ENCODE data around the gene LRRC49.

Gene LRRC49

DNA sequence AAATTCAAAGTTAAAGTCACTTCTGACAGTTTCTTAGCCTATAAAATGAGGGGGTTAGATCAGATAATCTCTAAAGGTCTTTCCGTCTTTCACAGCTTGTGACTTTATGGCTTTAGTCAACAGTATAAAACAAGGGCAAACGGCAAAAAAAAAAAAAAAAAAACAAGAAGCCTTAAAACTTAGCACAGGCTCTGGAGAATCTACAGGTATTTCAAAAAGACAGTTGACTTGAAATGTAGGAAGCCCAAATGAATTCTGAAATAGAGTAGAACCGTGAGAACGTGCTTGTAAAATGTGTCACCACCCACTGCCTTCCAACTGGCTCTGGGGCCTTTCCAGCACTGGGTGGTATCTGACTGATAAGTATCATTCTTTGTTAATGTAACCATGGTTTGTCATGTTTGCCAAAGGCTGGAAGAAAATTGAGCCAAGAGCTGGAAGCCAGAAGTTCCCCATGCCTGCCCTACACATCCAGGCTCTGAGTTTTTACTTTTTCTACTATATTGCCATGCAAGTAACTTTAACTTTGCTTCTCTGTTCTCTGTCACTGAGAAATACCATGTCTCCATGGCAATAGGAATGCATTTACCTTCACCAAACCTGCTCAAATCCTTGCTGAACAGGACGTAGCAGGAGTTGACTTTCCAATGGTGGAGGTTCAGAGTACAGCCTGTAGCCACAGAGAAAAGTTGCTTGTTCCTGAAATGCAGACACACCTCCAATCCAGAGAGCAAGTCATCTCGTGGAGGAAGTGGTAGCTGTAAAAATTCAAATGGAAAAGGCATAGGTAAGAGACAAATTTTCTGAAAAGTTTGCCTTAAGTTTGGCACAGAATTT, 186.8 kb downstream of the LRRC49 start:
- Histone ChIP-seq H3K27me3 (replicated peaks; ENCODE audit: control insufficient read depth, insufficient read depth, low read length) (no peaks in the 10 kb centered on the region), H3K36me3 (ENCODE audit: control insufficient read depth, insufficient read depth, low read length) (no peaks in the 10 kb centered on the region), H3K4me3 (replicated peaks; ENCODE audit: low read depth, low read length) (no peak overlapping the region)
- TF ChIP-seq, protein P1, sequence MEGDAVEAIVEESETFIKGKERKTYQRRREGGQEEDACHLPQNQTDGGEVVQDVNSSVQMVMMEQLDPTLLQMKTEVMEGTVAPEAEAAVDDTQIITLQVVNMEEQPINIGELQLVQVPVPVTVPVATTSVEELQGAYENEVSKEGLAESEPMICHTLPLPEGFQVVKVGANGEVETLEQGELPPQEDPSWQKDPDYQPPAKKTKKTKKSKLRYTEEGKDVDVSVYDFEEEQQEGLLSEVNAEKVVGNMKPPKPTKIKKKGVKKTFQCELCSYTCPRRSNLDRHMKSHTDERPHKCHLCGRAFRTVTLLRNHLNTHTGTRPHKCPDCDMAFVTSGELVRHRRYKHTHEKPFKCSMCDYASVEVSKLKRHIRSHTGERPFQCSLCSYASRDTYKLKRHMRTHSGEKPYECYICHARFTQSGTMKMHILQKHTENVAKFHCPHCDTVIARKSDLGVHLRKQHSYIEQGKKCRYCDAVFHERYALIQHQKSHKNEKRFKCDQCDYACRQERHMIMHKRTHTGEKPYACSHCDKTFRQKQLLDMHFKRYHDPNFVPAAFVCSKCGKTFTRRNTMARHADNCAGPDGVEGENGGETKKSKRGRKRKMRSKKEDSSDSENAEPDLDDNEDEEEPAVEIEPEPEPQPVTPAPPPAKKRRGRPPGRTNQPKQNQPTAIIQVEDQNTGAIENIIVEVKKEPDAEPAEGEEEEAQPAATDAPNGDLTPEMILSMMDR (IDR thresholded peaks at IDR 0.05; ENCODE audit: insufficient read depth, low read length, poor library complexity, severe bottlenecking): no peak
- DNase-seq (ENCODE audit: extremely low read depth, insufficient read length): no peak

DNA sequence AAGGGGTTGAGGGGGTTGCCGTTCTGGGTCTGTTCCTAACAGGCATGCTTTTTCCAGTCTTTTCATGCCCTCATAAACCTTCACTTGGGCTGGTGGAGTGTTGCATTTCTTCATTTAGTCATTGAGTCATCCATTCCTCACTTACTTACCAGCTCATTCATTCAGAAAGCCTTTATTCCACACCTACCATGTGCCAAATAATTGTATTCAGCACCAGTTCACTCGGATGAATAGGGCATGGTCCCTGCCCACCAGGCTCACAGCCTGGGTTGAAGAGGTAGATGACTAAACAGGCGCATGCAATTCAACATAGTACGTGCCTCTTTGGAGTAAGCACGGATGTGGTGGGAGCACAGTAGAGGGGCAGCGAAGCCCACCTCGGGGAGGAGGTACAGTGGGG, 187.5 kb downstream of the LRRC49 start:
- no peaks in the 10 kb centered on the region for H3K27me3 ChIP-seq (replicated peaks; ENCODE audit: control insufficient read depth, insufficient read depth, low read length)
- no peaks in the 10 kb centered on the region for H3K36me3 ChIP-seq (ENCODE audit: control insufficient read depth, insufficient read depth, low read length)
- H3K4me3 ChIP-seq (replicated peaks; ENCODE audit: low read depth, low read length): no peak overlapping the region
- TF ChIP-seq, protein P1 (IDR thresholded peaks at IDR 0.05; ENCODE audit: insufficient read depth, low read length, poor library complexity, severe bottlenecking): no peak
- DNase-seq (ENCODE audit: extremely low read depth, insufficient read length): no peak

DNA sequence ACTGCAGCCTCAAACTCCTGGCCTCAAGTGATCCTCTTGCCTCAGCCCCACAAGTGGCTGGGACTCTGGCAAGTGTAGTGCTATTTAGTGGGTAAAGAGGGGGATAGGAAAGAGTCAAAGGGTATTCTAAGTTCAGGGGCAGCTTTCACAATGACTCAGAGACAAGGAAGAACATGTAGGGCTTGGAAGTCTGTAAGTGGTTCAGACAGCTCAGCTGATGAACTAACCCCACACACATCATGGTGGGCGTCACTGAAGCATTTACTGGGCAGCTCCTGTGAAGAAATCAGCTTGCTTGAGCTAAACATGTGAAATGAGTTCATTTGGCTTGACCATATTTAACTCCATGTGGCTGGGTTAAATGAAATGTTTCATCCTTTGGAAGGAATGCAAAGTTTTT, 188.1 kb downstream of the LRRC49 start:
- Histone ChIP-seq H3K36me3 (ENCODE audit: control insufficient read depth, insufficient read depth, low read length) (no peaks in the 10 kb centered on the region), H3K4me3 (replicated peaks; ENCODE audit: low read depth, low read length) (no peak overlapping the region), H3K27me3 (replicated peaks; ENCODE audit: control insufficient read depth, insufficient read depth, low read length) (no peaks in the 10 kb centered on the region)
- TF ChIP-seq, protein P1 (IDR thresholded peaks at IDR 0.05; ENCODE audit: insufficient read depth, low read length, poor library complexity, severe bottlenecking): no peak
- DNase-seq (ENCODE audit: extremely low read depth, insufficient read length): no peak

DNA sequence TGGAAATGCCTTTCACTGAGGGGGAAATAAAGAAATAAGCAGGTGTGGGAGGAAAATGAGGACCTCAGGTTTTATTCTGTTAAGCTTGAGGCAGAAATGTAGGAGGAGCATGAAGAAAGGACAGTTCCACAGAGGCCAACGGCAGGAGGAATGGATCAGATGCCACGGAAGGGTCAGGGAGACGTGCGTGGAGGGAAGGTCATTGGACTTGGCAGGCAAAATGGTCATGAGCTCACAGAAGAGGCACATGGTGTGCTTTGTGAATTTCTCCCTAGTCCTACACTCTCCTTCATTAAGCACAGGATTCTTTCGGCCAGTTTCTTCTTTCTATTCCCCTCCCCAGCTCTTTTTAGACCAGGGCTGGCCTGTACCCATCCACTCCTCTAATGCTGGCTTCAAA, 190.2 kb downstream of the LRRC49 start:
- Histone ChIP-seq H3K27me3 (replicated peaks; ENCODE audit: control insufficient read depth, insufficient read depth, low read length) (no peaks in the 10 kb centered on the region), H3K36me3 (ENCODE audit: control insufficient read depth, insufficient read depth, low read length) (no peaks in the 10 kb centered on the region), H3K4me3 (replicated peaks; ENCODE audit: low read depth, low read length) (no peak overlapping the region)
- DNase-seq (ENCODE audit: extremely low read depth, insufficient read length): no peak
- TF ChIP-seq, protein P1 (IDR thresholded peaks at IDR 0.05; ENCODE audit: insufficient read depth, low read length, poor library complexity, severe bottlenecking): no peak

DNA sequence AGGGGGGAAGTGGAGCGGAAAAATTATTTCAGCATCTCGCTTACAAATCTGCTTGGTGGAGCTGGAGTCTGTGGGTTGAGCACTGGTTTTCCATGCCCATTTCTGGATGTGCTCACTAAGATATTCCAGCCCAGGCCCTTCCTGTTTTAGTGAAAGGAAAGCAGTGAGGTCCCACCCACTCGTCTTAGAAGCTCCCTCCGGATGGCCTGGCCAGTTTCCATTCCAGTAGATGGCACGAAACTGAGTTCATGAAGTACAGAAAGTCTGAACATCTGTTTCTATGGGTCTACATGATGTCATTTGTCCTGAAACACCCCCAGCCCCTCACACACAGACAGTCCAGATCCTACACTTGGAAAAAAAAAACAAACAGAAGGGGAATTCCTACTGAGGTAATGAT, 190.7 kb downstream of the LRRC49 start:
- Histone ChIP-seq H3K4me3 (replicated peaks; ENCODE audit: low read depth, low read length) (no peak overlapping the region), H3K27me3 (replicated peaks; ENCODE audit: control insufficient read depth, insufficient read depth, low read length) (no peaks in the 10 kb centered on the region), H3K36me3 (ENCODE audit: control insufficient read depth, insufficient read depth, low read length) (no peaks in the 10 kb centered on the region)
- no peak for DNase-seq (ENCODE audit: extremely low read depth, insufficient read length)
- TF ChIP-seq, protein P1 (IDR thresholded peaks at IDR 0.05; ENCODE audit: insufficient read depth, low read length, poor library complexity, severe bottlenecking): no peak
